Activated CD4-positive, alpha-beta memory T cell treated with anti-CD3 and anti-CD28 coated beads for 36 hours (primary cell): ENCODE data around the gene XKR7. TPM values are rescaled to one million over a fixed set of nuclear protein-coding genes. Genes with fewer than 3 reads are reported as not detected.

Experiments used
- CTCF ChIA-PET: fragments of 350-600 bp; sonication (Branson Sonifier 250); formaldehyde crosslinking; loops from one replicate; lab custom pipeline; 2021; ENCODE audit warnings: antibody characterized with exemption, inconsistent platforms; lab: Charles Lee
- POLR2A ChIA-PET: fragments of 350-600 bp; sonication (Branson Sonifier 250); formaldehyde crosslinking; loops from one replicate; lab custom pipeline; 2021; ENCODE audit warnings: antibody characterized with exemption; lab: Charles Lee
- DNase-seq: peaks from one replicate; pipeline ENCODE4 v3.0.0-alpha.2; 2020
- H3K27ac Mint-ChIP-seq: one replicate; pipeline ENCODE4 v1.8.0; 2021; ENCODE audit warnings: mixed read lengths
- H3K27me3 Mint-ChIP-seq: one replicate; pipeline ENCODE4 v1.8.0; 2021; ENCODE audit warnings: mixed read lengths
- H3K36me3 Mint-ChIP-seq: one replicate; pipeline ENCODE4 v1.8.0; 2021; ENCODE audit warnings: mixed read lengths
- H3K4me1 Mint-ChIP-seq: one replicate; pipeline ENCODE4 v1.8.0; 2021; ENCODE audit warnings: low read depth, mixed read lengths
- H3K4me3 Mint-ChIP-seq: one replicate; pipeline ENCODE4 v1.8.0; 2021; ENCODE audit warnings: mild to moderate bottlenecking, mixed read lengths
- H3K9me3 Mint-ChIP-seq: one replicate; pipeline ENCODE4 v1.8.0; 2021; ENCODE audit warnings: mixed read lengths
- intact Hi-C: fragments of 100-400 bp; cut with micrococcal nuclease; formaldehyde crosslinking; loops from one replicate; pipeline ENCODE4 v1.15.1; 2023
- total RNA-seq, 2 experiments: library from RNA; stranded (reverse); gene quantifications; one replicate each; pipeline ENCODE4 v1.2.3, GENCODE V29; 2021

The XKR7 gene
- total RNA-seq, 2 experiments from 2014 or later, result not detected

- CTCF ChIA-PET, result interaction anchor here (1.2 to 2.0 kb wide), 2 partner anchors 16 to 120 kb away, joined by 5 to 6 read pairs; partner anchors contain the start of gene PDRG1
Measured at GRCh38 chr20:31966991-31967655, 828 bp upstream of the XKR7 start.

GRCh38 chr20:31968291-31969126, 558 bp downstream of the XKR7 start:
- intact Hi-C loops, result no loop called here
- Mint-ChIP-seq H3K36me3 (no peaks in the 10 kb centered on the region), H3K27me3 (peaks cover 49% of the 10 kb centered on the region), H3K4me1 (peaks cover 5% of the 10 kb centered on the region), H3K27ac (no peak overlapping the region), H3K9me3 (no peaks in the 10 kb centered on the region), H3K4me3 (peak overlapping the region; percentile 66)
- POLR2A ChIA-PET, result no interaction called here
- DNase-seq, result peak; percentile 86
- CTCF ChIA-PET, result interaction anchor here (1.0 to 3.1 kb wide), 2 partner anchors 17 to 118 kb away, joined by 3 to 24 read pairs; partner anchors contain the start of gene PDRG1

More at GRCh38 chr20:31966991-31967655, 828 bp upstream of the XKR7 start:
- intact Hi-C loops, result no loop called here
- H3K4me3 Mint-ChIP-seq, result peak overlapping the region; percentile 2
- peaks cover 5% of the 10 kb centered on the region for H3K4me1 Mint-ChIP-seq
- no peaks in the 10 kb centered on the region for H3K9me3 Mint-ChIP-seq
- peaks cover 51% of the 10 kb centered on the region for H3K27me3 Mint-ChIP-seq
- no peak for DNase-seq
- POLR2A ChIA-PET, result interaction anchor here (0.6 kb wide), 1 partner anchor 14 kb away, joined by 5 read pairs; no protein-coding TSS in a partner anchor
- H3K27ac Mint-ChIP-seq, result no peak overlapping the region
- no peaks in the 10 kb centered on the region for H3K36me3 Mint-ChIP-seq

- peaks cover 45% of the 10 kb centered on the region for H3K27me3 Mint-ChIP-seq
- CTCF ChIA-PET, result interaction anchor here (1.0 to 3.1 kb wide), 3 partner anchors 9 to 147 kb away, joined by 3 to 24 read pairs (median 3); partner anchors contain the start of gene PDRG1
- H3K4me3 Mint-ChIP-seq, result no peak overlapping the region
- H3K27ac Mint-ChIP-seq, result no peak overlapping the region
- intact Hi-C loops, result no loop called here
- DNase-seq, result no peak
- POLR2A ChIA-PET, result no interaction called here
- peaks cover 5% of the 10 kb centered on the region for H3K4me1 Mint-ChIP-seq
- no peaks in the 10 kb centered on the region for H3K36me3 Mint-ChIP-seq
- H3K9me3 Mint-ChIP-seq, result no peaks in the 10 kb centered on the region
Measured at GRCh38 chr20:31969991-31970390, 2.0 kb downstream of the XKR7 start.

- H3K9me3 Mint-ChIP-seq, result no peaks in the 10 kb centered on the region
- peaks cover 32% of the 10 kb centered on the region for H3K27me3 Mint-ChIP-seq
- no peak overlapping the region for H3K27ac Mint-ChIP-seq
- POLR2A ChIA-PET, result no interaction called here
- no peak for DNase-seq
- intact Hi-C loops, result no loop called here
- H3K4me3 Mint-ChIP-seq, result no peak overlapping the region
- CTCF ChIA-PET, result interaction anchor here (0.7 kb wide), 1 partner anchor 20 kb away, joined by 3 read pairs; the partner anchor contains the start of gene PDRG1
- H3K36me3 Mint-ChIP-seq, result no peaks in the 10 kb centered on the region
- H3K4me1 Mint-ChIP-seq, result peaks cover 2% of the 10 kb centered on the region
Measured at GRCh38 chr20:31972471-31973021, 4.6 kb downstream of the XKR7 start.

GRCh38 chr20:31974296-31974695, 6.3 kb downstream of the XKR7 start:
- Mint-ChIP-seq H3K4me3 (no peak overlapping the region), H3K27me3 (peaks cover 26% of the 10 kb centered on the region), H3K27ac (no peak overlapping the region), H3K9me3 (no peaks in the 10 kb centered on the region), H3K4me1 (no peaks in the 10 kb centered on the region), H3K36me3 (no peaks in the 10 kb centered on the region)
- intact Hi-C loops, result no loop called here
- CTCF ChIA-PET, result no interaction called here
- no peak for DNase-seq
- POLR2A ChIA-PET, result no interaction called here

- Mint-ChIP-seq H3K4me3 (no peak overlapping the region), H3K9me3 (no peaks in the 10 kb centered on the region), H3K36me3 (no peaks in the 10 kb centered on the region), H3K27me3 (peaks cover 22% of the 10 kb centered on the region), H3K4me1 (no peaks in the 10 kb centered on the region), H3K27ac (no peak overlapping the region)
- DNase-seq, result no peak
- ChIA-PET CTCF (no interaction called here), POLR2A (no interaction called here)
- intact Hi-C loops, result no loop called here
Measured at GRCh38 chr20:31974951-31975487, 7.1 kb downstream of the XKR7 start.

- ChIA-PET POLR2A (no interaction called here), CTCF (no interaction called here)
- DNase-seq, result no peak
- Mint-ChIP-seq H3K4me3 (no peak overlapping the region), H3K27ac (no peak overlapping the region), H3K36me3 (no peaks in the 10 kb centered on the region), H3K9me3 (no peaks in the 10 kb centered on the region), H3K27me3 (peaks cover 17% of the 10 kb centered on the region), H3K4me1 (no peaks in the 10 kb centered on the region)
- intact Hi-C loops, result no loop called here
Measured at GRCh38 chr20:31975874-31976273, 7.9 kb downstream of the XKR7 start.

- CTCF ChIA-PET, result no interaction called here
- no peak for DNase-seq
- intact Hi-C loops, result no loop called here
- Mint-ChIP-seq H3K27me3 (peaks cover 16% of the 10 kb centered on the region), H3K9me3 (no peaks in the 10 kb centered on the region), H3K27ac (no peak overlapping the region), H3K4me1 (no peaks in the 10 kb centered on the region), H3K4me3 (no peak overlapping the region), H3K36me3 (no peaks in the 10 kb centered on the region)
- POLR2A ChIA-PET, result no interaction called here
Measured at GRCh38 chr20:31977080-31977479, 9.1 kb downstream of the XKR7 start.

GRCh38 chr20:31979713-31980426, 11.9 kb downstream of the XKR7 start:
- H3K27ac Mint-ChIP-seq, result no peak overlapping the region
- no peaks in the 10 kb centered on the region for H3K4me1 Mint-ChIP-seq
- CTCF ChIA-PET, result no interaction called here

GRCh38 chr20:31981784-31982183, 13.8 kb downstream of the XKR7 start:
- ChIA-PET CTCF (no interaction called here), POLR2A (no interaction called here)
- Mint-ChIP-seq H3K27ac (no peak overlapping the region), H3K4me3 (no peak overlapping the region), H3K4me1 (no peaks in the 10 kb centered on the region), H3K36me3 (no peaks in the 10 kb centered on the region), H3K9me3 (no peaks in the 10 kb centered on the region), H3K27me3 (peaks cover 9% of the 10 kb centered on the region)
- no peak for DNase-seq
- intact Hi-C loops, result no loop called here

More at GRCh38 chr20:31979713-31980426, 11.9 kb downstream of the XKR7 start:
- POLR2A ChIA-PET, result no interaction called here
- Mint-ChIP-seq H3K36me3 (no peaks in the 10 kb centered on the region), H3K27me3 (peaks cover 12% of the 10 kb centered on the region), H3K9me3 (no peaks in the 10 kb centered on the region), H3K4me3 (no peak overlapping the region)
- intact Hi-C loops, result no loop called here
- DNase-seq, result no peak

GRCh38 chr20:31984981-31985471, 17.1 kb downstream of the XKR7 start:
- Mint-ChIP-seq H3K27ac (no peak overlapping the region), H3K36me3 (no peaks in the 10 kb centered on the region), H3K4me3 (no peak overlapping the region), H3K4me1 (no peaks in the 10 kb centered on the region), H3K27me3 (peaks cover 5% of the 10 kb centered on the region), H3K9me3 (no peaks in the 10 kb centered on the region)
- ChIA-PET CTCF (no interaction called here), POLR2A (no interaction called here)
- intact Hi-C loops, result no loop called here
- DNase-seq, result no peak
